H1 (cell line): Measurements from ENCODE around the gene GFRAL.

Experiments used
- ATF2 ChIP-seq: IDR thresholded peaks from 2 replicates; pipeline ENCODE4 v1.6.1; 2012; ENCODE audit warnings: low read length, inconsistent platforms
- CBX5 ChIP-seq: fragments of 300-800, 300-1000 bp; sonication (generic); IDR thresholded peaks from 2 replicates; pipeline ENCODE4 v1.7.1; 2016; ENCODE audit warnings: antibody characterized with exemption, low read length, low read depth
- CTCF ChIP-seq, 3 experiments: IDR thresholded peaks; 1 replicate in 2 of 3; 2 replicates in 1 of 3; pipeline versions ENCODE4 v1.5.1 to v1.6.1; 2011; ENCODE audit warnings: low read length in 3 of 3, mild to moderate bottlenecking in 3 of 3, inconsistent platforms in 2 of 3, low read depth in 1 of 3, moderate library complexity in 1 of 3; ENCODE audit not compliant: insufficient read depth in 1 of 3; ENCODE audit errors: control extremely low read depth in 1 of 3
- GABPA ChIP-seq: IDR thresholded peaks from 2 replicates; pipeline ENCODE4 v1.6.1; 2011; ENCODE audit warnings: mild to moderate bottlenecking, low read length, moderate library complexity, borderline replicate concordance; ENCODE audit not compliant: insufficient read depth
- NRF1 ChIP-seq: IDR thresholded peaks from 2 replicates; pipeline ENCODE4 v1.6.1; 2011; ENCODE audit warnings: mild to moderate bottlenecking, low read depth, low read length, improper control_type of control experiment
- POLR2A ChIP-seq, 2 experiments: IDR thresholded peaks; 1 replicate in 1 of 2; 2 replicates in 1 of 2; pipeline ENCODE4 v1.6.1; 2011; ENCODE audit warnings: low read depth in 2 of 2, low read length in 2 of 2, mild to moderate bottlenecking in 2 of 2; ENCODE audit errors: control extremely low read depth in 1 of 2
- RAD21 ChIP-seq, 2 experiments: IDR thresholded peaks in 1 of 2; conservative IDR thresholded peaks in 1 of 2; 2 replicates each; pipeline ENCODE4 v1.6.1; 2011; ENCODE audit warnings: low read depth in 2 of 2, low read length in 2 of 2, improper control_type of control experiment in 1 of 2, inconsistent platforms in 1 of 2, mild to moderate bottlenecking in 1 of 2, moderate library complexity in 1 of 2
- RNF2 ChIP-seq: fragments of 200-900, 300-1000 bp; sonication (generic); IDR thresholded peaks from 2 replicates; pipeline ENCODE4 v1.7.1; 2016; ENCODE audit warnings: borderline replicate concordance, low read depth, mild to moderate bottlenecking, antibody characterized with exemption, low read length; ENCODE audit not compliant: poor library complexity, severe bottlenecking; ENCODE audit errors: missing control alignments
- SP2 ChIP-seq: IDR thresholded peaks from 2 replicates; pipeline ENCODE4 v1.6.1; 2012; ENCODE audit warnings: mild to moderate bottlenecking, low read length, inconsistent platforms
- SUZ12 ChIP-seq: fragments of 200-600 bp; sonication (generic); IDR thresholded peaks from 2 replicates; pipeline ENCODE4 v1.6.1; 2012; ENCODE audit warnings: mild to moderate bottlenecking, inconsistent platforms, low read length, moderate library complexity, mixed read lengths

GRCh38 chr6:55377150-55377549, 49.9 kb downstream of the GFRAL start:
- TF ChIP-seq CTCF (IDR thresholded peaks at IDR 0.05; ENCODE audit: control extremely low read depth in 1 of 3, insufficient read depth in 1 of 3, low read depth in 1 of 3, low read length in 3 of 3) = no peak
- no peak for TF ChIP-seq SUZ12
- TF ChIP-seq POLR2A (IDR thresholded peaks at IDR 0.05; ENCODE audit: control extremely low read depth in 1 of 2, low read depth in 2 of 2, low read length in 2 of 2) = no peak
- TF ChIP-seq GABPA = no peak
- TF ChIP-seq CBX5 = no peak
- no peak for TF ChIP-seq RAD21 (IDR thresholded peaks at IDR 0.05 in 1 of 2, conservative IDR thresholded peaks at IDR 0.05 in 1 of 2; ENCODE audit: low read depth in 2 of 2, low read length in 2 of 2)
- no peak for TF ChIP-seq RNF2
- no peak for TF ChIP-seq NRF1
- TF ChIP-seq ATF2 = no peak
- TF ChIP-seq SP2 = no peak
